ENCODE results near the gene SLC12A8.

GRCh38 chr3:125079675-125080045, 132.9 kb downstream of the SLC12A8 start:
- TF ChIP-seq POLR2A (IDR thresholded peaks at IDR 0.05; ENCODE audit: low read depth, low read length) (no peak), TAF1 (IDR thresholded peaks at IDR 0.05; ENCODE audit: low read depth, low read length) (no peak), SPI1 (IDR thresholded peaks at IDR 0.05; ENCODE audit: low read depth, low read length) (no peak), POLR2AphosphoS5 (IDR thresholded peaks at IDR 0.05; ENCODE audit: low read depth, low read length) (no peak)

Data from GM12891 (cell line).